ENCODE measurements around the gene CSGALNACT2. TPM values are rescaled to one million over a fixed set of nuclear protein-coding genes. Genes with fewer than 3 reads are reported as not detected.

CSGALNACT2 gene
- total and polyA plus RNA-seq, 12 donors: 4.6 to 12.9 (median 9.6) TPM

DNA sequence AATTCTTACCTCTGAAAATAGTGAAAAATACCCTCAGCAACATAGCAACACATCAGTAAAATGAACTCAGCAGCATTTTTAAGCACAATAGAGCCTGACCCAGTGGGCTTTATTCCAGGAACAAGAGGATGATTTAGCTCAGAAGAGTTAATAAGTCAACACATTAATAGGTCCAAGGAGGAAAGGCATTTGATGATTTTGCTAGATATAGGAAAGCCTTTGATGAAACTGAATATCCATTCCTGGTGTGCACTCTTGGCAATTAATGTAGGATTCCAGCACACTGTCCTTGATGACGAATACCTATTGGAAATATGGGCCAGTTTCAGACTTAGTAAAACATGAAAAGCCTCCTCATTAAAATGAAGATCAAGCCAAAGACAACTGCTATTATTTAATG is 86.1 kb downstream of the CSGALNACT2 start:
- peaks cover 8 to 35% (median 20%) of the 10 kb centered on the region in 7 donors for H3K27me3 ChIP-seq
- intact Hi-C loops (cut with DNase I): no loop called here
- DNase-seq (no peak), ATAC-seq (no peak)
- H3K4me1 ChIP-seq: peaks cover 0 to 8% (median 5%) of the 10 kb centered on the region in 9 donors
- H3K27ac ChIP-seq: no peak overlapping the region
- TF ChIP-seq, protein P1, sequence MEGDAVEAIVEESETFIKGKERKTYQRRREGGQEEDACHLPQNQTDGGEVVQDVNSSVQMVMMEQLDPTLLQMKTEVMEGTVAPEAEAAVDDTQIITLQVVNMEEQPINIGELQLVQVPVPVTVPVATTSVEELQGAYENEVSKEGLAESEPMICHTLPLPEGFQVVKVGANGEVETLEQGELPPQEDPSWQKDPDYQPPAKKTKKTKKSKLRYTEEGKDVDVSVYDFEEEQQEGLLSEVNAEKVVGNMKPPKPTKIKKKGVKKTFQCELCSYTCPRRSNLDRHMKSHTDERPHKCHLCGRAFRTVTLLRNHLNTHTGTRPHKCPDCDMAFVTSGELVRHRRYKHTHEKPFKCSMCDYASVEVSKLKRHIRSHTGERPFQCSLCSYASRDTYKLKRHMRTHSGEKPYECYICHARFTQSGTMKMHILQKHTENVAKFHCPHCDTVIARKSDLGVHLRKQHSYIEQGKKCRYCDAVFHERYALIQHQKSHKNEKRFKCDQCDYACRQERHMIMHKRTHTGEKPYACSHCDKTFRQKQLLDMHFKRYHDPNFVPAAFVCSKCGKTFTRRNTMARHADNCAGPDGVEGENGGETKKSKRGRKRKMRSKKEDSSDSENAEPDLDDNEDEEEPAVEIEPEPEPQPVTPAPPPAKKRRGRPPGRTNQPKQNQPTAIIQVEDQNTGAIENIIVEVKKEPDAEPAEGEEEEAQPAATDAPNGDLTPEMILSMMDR (IDR thresholded peaks at IDR 0.05): no peak
- H3K9me3 ChIP-seq: no peaks in the 10 kb centered on the region
- no peak overlapping the region for H3K4me3 ChIP-seq
- WGBS, 2 donors: 69 to 75% methylated on average over 1 of the region's 1 CpG
- no peaks in the 10 kb centered on the region for H3K36me3 ChIP-seq

- Histone ChIP-seq H3K27me3 (peaks cover 16 to 40% (median 28%) of the 10 kb centered on the region in 7 donors), H3K36me3 (no peaks in the 10 kb centered on the region), H3K9me3 (no peaks in the 10 kb centered on the region), H3K4me1 (peaks cover 0 to 14% (median 7%) of the 10 kb centered on the region in 9 donors), H3K4me3 (no peak overlapping the region), H3K27ac (no peak overlapping the region)
- TF ChIP-seq, protein P1 (IDR thresholded peaks at IDR 0.05): no peak
- 74 to 86% methylated on average over 5 of the region's 5 CpGs for WGBS, 2 donors
- intact Hi-C loops (cut with DNase I): no loop called here
- DNase-seq (no peak), ATAC-seq (no peak)
Measured at GRCh38 chr10:43225004-43225786, 87.0 kb downstream of the CSGALNACT2 start.

DNA sequence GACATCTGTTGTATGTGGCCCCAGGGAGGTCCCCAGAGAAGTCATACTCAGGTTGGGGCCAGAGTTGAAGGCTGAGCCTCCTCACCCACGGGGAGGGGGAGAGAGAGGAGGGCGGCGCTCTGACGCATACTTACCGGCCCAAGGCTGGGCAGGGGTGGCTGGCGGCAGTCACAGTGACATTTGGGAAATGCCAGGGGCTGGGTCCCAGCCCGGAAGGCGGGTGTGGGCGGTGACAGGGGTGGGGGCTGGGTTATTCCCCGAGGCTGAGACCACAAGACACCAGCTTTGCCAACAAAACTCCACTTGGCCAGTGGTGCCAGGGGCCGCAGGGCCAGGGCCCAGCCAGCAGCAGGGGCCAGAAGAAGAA is 87.5 kb downstream of the CSGALNACT2 start:
- Histone ChIP-seq H3K36me3 (no peaks in the 10 kb centered on the region), H3K4me3 (no peak overlapping the region), H3K27ac (peak overlapping the region in 1 of 10 donors; percentile 31), H3K4me1 (peaks cover 0 to 17% (median 7%) of the 10 kb centered on the region in 9 donors), H3K9me3 (no peaks in the 10 kb centered on the region), H3K27me3 (peaks cover 20 to 44% (median 34%) of the 10 kb centered on the region in 7 donors)
- ATAC-seq (no peak), DNase-seq (no peak)
- TF ChIP-seq, protein P1 (IDR thresholded peaks at IDR 0.05): no peak
- intact Hi-C loops (cut with DNase I): no loop called here
- WGBS, 2 donors: 38 to 51% methylated on average over 11 of the region's 11 CpGs

DNA sequence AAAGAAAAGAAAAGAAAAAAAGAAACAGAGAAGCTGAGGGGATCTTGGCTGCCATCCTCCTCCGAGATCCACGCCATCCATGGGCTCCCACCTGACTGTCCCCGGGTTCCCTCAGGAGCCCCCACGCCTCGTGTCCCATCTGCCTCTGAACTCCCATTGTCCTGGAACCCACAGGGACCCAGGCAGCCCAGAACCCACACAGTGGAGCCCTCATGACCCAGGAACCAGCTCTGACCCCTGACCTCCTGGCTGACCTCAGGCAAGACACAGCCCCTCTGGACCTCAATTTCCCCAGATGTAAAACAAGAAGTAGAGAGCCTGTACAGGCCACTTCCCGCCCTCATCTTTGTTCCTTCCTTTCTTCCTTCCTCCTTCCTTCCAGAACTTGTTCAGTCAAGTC is 88.2 kb downstream of the CSGALNACT2 start:
- Histone ChIP-seq H3K27ac (peak overlapping the region in 1 of 10 donors; percentile 31), H3K9me3 (no peaks in the 10 kb centered on the region), H3K4me3 (no peak overlapping the region), H3K36me3 (no peaks in the 10 kb centered on the region), H3K4me1 (peaks cover 0 to 17% (median 7%) of the 10 kb centered on the region in 9 donors), H3K27me3 (peaks cover 20 to 47% (median 41%) of the 10 kb centered on the region in 7 donors)
- intact Hi-C loops (cut with DNase I): no loop called here
- TF ChIP-seq, protein P1 (IDR thresholded peaks at IDR 0.05): no peak
- ATAC-seq (no peak), DNase-seq (no peak)
- 91 to 92% methylated on average over 6 of the region's 6 CpGs for WGBS, 2 donors

Data from heart right ventricle (tissue), 16 donors.